ENCODE data around the gene NDUFS3. TPM values are rescaled to one million over a fixed set of nuclear protein-coding genes. Genes with fewer than 3 reads are reported as not detected.

Gene NDUFS3
- total and polyA plus RNA-seq, 2 experiments from 2014 or later = 108 to 168 TPM

DNA sequence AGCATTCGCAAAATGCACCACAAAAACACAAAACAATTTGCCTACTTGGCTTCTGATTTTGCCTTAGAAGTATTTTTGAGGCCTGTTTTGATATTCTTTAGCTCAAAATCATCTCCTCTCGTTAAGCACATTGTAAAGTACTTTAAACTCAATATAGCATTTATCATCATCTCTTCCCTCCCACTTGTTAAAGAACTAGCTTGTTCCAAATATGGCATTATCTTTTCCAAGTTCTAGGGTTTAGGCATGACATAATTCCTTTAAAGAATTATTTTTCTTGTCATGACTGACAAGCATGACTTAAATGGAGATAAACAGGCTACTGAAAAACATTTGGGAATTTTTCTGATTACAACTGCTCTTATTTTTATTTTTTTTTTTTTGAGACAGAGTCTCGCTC, 47.2 kb upstream of the NDUFS3 start (continued):
- TF ChIP-seq, protein P1, sequence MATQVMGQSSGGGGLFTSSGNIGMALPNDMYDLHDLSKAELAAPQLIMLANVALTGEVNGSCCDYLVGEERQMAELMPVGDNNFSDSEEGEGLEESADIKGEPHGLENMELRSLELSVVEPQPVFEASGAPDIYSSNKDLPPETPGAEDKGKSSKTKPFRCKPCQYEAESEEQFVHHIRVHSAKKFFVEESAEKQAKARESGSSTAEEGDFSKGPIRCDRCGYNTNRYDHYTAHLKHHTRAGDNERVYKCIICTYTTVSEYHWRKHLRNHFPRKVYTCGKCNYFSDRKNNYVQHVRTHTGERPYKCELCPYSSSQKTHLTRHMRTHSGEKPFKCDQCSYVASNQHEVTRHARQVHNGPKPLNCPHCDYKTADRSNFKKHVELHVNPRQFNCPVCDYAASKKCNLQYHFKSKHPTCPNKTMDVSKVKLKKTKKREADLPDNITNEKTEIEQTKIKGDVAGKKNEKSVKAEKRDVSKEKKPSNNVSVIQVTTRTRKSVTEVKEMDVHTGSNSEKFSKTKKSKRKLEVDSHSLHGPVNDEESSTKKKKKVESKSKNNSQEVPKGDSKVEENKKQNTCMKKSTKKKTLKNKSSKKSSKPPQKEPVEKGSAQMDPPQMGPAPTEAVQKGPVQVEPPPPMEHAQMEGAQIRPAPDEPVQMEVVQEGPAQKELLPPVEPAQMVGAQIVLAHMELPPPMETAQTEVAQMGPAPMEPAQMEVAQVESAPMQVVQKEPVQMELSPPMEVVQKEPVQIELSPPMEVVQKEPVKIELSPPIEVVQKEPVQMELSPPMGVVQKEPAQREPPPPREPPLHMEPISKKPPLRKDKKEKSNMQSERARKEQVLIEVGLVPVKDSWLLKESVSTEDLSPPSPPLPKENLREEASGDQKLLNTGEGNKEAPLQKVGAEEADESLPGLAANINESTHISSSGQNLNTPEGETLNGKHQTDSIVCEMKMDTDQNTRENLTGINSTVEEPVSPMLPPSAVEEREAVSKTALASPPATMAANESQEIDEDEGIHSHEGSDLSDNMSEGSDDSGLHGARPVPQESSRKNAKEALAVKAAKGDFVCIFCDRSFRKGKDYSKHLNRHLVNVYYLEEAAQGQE (IDR thresholded peaks at IDR 0.05; ENCODE audit: unreplicated experiment) = no peak
- TF ChIP-seq JUNB (IDR thresholded peaks at IDR 0.05; ENCODE audit: unreplicated experiment) = no peak
- no peak for TF ChIP-seq NANOG (IDR thresholded peaks at IDR 0.05; ENCODE audit: borderline replicate concordance)
- TF ChIP-seq, protein P2, sequence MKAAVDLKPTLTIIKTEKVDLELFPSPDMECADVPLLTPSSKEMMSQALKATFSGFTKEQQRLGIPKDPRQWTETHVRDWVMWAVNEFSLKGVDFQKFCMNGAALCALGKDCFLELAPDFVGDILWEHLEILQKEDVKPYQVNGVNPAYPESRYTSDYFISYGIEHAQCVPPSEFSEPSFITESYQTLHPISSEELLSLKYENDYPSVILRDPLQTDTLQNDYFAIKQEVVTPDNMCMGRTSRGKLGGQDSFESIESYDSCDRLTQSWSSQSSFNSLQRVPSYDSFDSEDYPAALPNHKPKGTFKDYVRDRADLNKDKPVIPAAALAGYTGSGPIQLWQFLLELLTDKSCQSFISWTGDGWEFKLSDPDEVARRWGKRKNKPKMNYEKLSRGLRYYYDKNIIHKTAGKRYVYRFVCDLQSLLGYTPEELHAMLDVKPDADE (IDR thresholded peaks at IDR 0.05) = no peak

DNA sequence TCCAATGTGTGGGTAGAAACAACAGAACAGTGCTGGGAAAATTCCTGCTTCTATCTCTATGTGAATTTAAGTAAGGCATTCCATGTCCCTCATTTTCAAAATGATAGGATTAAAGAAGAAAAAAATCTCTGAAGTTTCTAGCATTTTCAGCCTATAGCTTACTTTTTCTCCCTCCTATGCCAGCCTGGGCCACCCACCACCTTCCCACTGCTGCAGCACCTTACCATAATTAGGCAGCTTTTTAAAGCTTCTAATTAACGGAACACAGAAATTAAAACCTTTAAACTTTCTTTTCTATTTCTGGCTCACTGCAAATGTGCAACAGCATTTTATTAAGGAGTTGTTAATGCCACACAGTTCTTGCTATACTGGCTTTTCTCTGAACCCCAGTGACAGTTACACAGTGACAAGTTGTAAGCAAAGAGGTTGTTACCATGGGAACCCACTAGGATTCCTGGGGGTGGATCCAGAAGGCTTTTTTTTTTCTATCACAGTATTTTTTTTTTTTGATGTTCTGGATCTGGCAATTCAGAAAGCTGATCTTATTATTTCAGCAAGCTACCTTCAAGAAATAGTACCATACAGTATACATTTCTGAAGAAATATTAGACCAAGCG, 46.2 kb upstream of the NDUFS3 start:
- peaks cover 12% of the 10 kb centered on the region for H3K4me1 Mint-ChIP-seq
- H3K36me3 Mint-ChIP-seq (ENCODE audit: low read depth) = peaks cover 15% of the 10 kb centered on the region; the same call in 2 of the 3 replicates
- H3K9me2 ChIP-seq (ENCODE audit: insufficient read depth) = no peaks in the 10 kb centered on the region
- no peaks in the 10 kb centered on the region for H3F3A ChIP-seq (replicated peaks; ENCODE audit: low read depth)
- H3K4me3 ChIP-seq = no peak overlapping the region
- no peak for DNase-seq (ENCODE audit: low spot score)
- no peak overlapping the region for H3K4me3 Mint-ChIP-seq
- peak overlapping the region; percentile 11; the same call in 1 of the 2 replicates for H3K27ac ChIP-seq (ENCODE audit: low read depth)
- no peak overlapping the region for H2AFZ ChIP-seq
- H3K27ac Mint-ChIP-seq = no peak overlapping the region
- ATAC-seq = peak; percentile 37; the same call in 1 of the 3 replicates
- no peaks in the 10 kb centered on the region for H3K9me3 Mint-ChIP-seq
- no peaks in the 10 kb centered on the region for H3K27me3 ChIP-seq (ENCODE audit: insufficient read depth)
- peaks cover 17% of the 10 kb centered on the region for H3K4me1 ChIP-seq (ENCODE audit: insufficient read depth)
- H3K36me3 ChIP-seq (ENCODE audit: insufficient read depth) = no peaks in the 10 kb centered on the region
- peaks cover 100% of the 10 kb centered on the region for H3K79me2 ChIP-seq (replicated peaks; ENCODE audit: insufficient read depth)
- peaks cover 1% of the 10 kb centered on the region for H3K27me3 Mint-ChIP-seq (ENCODE audit: insufficient read depth, low read depth, poor library complexity)
- H3K4me2 ChIP-seq = no peak overlapping the region
- H4K20me1 ChIP-seq (replicated peaks; ENCODE audit: insufficient read depth) = peaks cover 85% of the 10 kb centered on the region
- TF ChIP-seq STAT1 (IDR thresholded peaks at IDR 0.05; ENCODE audit: unreplicated experiment) = no peak
- TF ChIP-seq CREB1 (CRISPR knock-in tag; IDR thresholded peaks at IDR 0.05; ENCODE audit: low read depth) = no peak
- TF ChIP-seq, protein P3, sequence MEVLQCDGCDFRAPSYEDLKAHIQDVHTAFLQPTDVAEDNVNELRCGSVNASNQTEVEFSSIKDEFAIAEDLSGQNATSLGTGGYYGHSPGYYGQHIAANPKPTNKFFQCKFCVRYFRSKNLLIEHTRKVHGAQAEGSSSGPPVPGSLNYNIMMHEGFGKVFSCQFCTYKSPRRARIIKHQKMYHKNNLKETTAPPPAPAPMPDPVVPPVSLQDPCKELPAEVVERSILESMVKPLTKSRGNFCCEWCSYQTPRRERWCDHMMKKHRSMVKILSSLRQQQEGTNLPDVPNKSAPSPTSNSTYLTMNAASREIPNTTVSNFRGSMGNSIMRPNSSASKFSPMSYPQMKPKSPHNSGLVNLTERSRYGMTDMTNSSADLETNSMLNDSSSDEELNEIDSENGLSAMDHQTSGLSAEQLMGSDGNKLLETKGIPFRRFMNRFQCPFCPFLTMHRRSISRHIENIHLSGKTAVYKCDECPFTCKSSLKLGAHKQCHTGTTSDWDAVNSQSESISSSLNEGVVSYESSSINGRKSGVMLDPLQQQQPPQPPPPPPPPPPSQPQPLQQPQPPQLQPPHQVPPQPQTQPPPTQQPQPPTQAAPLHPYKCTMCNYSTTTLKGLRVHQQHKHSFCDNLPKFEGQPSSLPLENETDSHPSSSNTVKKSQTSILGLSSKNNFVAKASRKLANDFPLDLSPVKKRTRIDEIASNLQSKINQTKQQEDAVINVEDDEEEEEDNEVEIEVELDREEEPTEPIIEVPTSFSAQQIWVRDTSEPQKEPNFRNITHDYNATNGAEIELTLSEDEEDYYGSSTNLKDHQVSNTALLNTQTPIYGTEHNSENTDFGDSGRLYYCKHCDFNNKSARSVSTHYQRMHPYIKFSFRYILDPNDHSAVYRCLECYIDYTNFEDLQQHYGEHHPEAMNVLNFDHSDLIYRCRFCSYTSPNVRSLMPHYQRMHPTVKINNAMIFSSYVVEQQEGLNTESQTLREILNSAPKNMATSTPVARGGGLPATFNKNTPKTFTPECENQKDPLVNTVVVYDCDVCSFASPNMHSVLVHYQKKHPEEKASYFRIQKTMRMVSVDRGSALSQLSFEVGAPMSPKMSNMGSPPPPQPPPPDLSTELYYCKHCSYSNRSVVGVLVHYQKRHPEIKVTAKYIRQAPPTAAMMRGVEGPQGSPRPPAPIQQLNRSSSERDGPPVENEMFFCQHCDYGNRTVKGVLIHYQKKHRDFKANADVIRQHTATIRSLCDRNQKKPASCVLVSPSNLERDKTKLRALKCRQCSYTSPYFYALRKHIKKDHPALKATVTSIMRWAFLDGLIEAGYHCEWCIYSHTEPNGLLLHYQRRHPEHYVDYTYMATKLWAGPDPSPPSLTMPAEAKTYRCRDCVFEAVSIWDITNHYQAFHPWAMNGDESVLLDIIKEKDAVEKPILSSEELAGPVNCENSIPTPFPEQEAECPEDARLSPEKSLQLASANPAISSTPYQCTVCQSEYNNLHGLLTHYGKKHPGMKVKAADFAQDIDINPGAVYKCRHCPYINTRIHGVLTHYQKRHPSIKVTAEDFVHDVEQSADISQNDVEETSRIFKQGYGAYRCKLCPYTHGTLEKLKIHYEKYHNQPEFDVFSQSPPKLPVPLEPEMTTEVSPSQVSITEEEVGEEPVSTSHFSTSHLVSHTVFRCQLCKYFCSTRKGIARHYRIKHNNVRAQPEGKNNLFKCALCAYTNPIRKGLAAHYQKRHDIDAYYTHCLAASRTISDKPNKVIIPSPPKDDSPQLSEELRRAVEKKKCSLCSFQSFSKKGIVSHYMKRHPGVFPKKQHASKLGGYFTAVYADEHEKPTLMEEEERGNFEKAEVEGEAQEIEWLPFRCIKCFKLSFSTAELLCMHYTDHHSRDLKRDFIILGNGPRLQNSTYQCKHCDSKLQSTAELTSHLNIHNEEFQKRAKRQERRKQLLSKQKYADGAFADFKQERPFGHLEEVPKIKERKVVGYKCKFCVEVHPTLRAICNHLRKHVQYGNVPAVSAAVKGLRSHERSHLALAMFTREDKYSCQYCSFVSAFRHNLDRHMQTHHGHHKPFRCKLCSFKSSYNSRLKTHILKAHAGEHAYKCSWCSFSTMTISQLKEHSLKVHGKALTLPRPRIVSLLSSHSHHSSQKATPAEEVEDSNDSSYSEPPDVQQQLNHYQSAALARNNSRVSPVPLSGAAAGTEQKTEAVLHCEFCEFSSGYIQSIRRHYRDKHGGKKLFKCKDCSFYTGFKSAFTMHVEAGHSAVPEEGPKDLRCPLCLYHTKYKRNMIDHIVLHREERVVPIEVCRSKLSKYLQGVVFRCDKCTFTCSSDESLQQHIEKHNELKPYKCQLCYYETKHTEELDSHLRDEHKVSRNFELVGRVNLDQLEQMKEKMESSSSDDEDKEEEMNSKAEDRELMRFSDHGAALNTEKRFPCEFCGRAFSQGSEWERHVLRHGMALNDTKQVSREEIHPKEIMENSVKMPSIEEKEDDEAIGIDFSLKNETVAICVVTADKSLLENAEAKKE (CRISPR knock-in tag; IDR thresholded peaks at IDR 0.05) = no peak
- no peak for TF ChIP-seq POLR2AphosphoS5 (IDR thresholded peaks at IDR 0.05; ENCODE audit: low read depth)
- TF ChIP-seq, protein P4, sequence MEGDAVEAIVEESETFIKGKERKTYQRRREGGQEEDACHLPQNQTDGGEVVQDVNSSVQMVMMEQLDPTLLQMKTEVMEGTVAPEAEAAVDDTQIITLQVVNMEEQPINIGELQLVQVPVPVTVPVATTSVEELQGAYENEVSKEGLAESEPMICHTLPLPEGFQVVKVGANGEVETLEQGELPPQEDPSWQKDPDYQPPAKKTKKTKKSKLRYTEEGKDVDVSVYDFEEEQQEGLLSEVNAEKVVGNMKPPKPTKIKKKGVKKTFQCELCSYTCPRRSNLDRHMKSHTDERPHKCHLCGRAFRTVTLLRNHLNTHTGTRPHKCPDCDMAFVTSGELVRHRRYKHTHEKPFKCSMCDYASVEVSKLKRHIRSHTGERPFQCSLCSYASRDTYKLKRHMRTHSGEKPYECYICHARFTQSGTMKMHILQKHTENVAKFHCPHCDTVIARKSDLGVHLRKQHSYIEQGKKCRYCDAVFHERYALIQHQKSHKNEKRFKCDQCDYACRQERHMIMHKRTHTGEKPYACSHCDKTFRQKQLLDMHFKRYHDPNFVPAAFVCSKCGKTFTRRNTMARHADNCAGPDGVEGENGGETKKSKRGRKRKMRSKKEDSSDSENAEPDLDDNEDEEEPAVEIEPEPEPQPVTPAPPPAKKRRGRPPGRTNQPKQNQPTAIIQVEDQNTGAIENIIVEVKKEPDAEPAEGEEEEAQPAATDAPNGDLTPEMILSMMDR (conservative IDR thresholded peaks at IDR 0.05; ENCODE audit: low read depth in 2 of 2) = no peak
- TF ChIP-seq NANOG (IDR thresholded peaks at IDR 0.05; ENCODE audit: borderline replicate concordance) = no peak

Measured in GM23338 (cell line).